Uterus (tissue), 4 donors: ENCODE results near the gene EPS15. TPM values are rescaled to one million over a fixed set of nuclear protein-coding genes. Genes with fewer than 3 reads are reported as not detected.

ENCODE experiments used
- DNase-seq, 2 donors: peaks; one replicate each; pipeline ENCODE4 v3.0.0-alpha.2; 2019 to 2020
- H3K27ac ChIP-seq, 2 donors: fragments of 200-600 bp; sonication (generic); 1 replicate in 1 of 2; 2 replicates in 1 of 2; pipeline ENCODE4 v1.5.1; 2016 to 2018
- H3K27me3 ChIP-seq, 2 donors: fragments of 200-600 bp; sonication (generic); one replicate each; pipeline ENCODE4 v1.5.1; 2018 to 2019; ENCODE audit warnings: control low read depth in 1 of 2
- H3K36me3 ChIP-seq, 2 donors: fragments of 200-600 bp; sonication (generic); one replicate each; pipeline ENCODE4 v1.5.1; 2019; ENCODE audit warnings: control low read depth in 1 of 2
- H3K4me1 ChIP-seq, 2 donors: fragments of 200-600 bp; sonication (generic); one replicate each; pipeline ENCODE4 v1.5.1; 2018 to 2019; ENCODE audit warnings: control low read depth in 1 of 2
- H3K4me3 ChIP-seq, 2 donors: fragments of 200-600 bp; sonication (generic); 1 replicate in 1 of 2; 2 replicates in 1 of 2; pipeline ENCODE4 v1.5.1; 2018 to 2019; ENCODE audit warnings: mild to moderate bottlenecking in 1 of 2
- H3K9me3 ChIP-seq, 2 donors: fragments of 200-600 bp; sonication (generic); one replicate each; pipeline ENCODE4 v1.5.1; 2019; ENCODE audit warnings: control low read depth in 1 of 2
- CTCF ChIP-seq, 4 experiments: fragments of 200-600 bp in 2 of 4; fragments of 450-650 bp in 2 of 4; sonication (generic) in 2 of 4; IDR thresholded peaks; one replicate each; pipeline ENCODE4 v1.5.1; 2016 to 2019; ENCODE audit warnings: antibody characterized with exemption in 4 of 4, mild to moderate bottlenecking in 2 of 4, moderate library complexity in 1 of 4
- POLR2A ChIP-seq, 2 donors: fragments of 450-650 bp; IDR thresholded peaks; one replicate each; pipeline ENCODE4 v1.6.1; 2016; ENCODE audit warnings: antibody characterized with exemption in 2 of 2, mild to moderate bottlenecking in 1 of 2, moderate library complexity in 1 of 2
- intact Hi-C: fragments of 100-400 bp; cut with DNase I; formaldehyde crosslinking; loops from one replicate; pipeline ENCODE4 v1.15.1; 2023; ENCODE audit warnings: low total_unique reads
- total RNA-seq, 4 donors: library from RNA; depleted of rRNA in 3 of 4; stranded (reverse); fragments of >200 nt in 3 of 4; gene quantifications; one replicate each; pipeline versions ENCODE4 v1.1.0 to v1.2.4, GENCODE V29; 2014 to 2023
- donor health status: DM: yes; HTN: yes; CAD: no.

EPS15 gene
- total RNA-seq, 4 donors from 2014 or later, result 30.7 to 133 (median 81.1) TPM

DNA sequence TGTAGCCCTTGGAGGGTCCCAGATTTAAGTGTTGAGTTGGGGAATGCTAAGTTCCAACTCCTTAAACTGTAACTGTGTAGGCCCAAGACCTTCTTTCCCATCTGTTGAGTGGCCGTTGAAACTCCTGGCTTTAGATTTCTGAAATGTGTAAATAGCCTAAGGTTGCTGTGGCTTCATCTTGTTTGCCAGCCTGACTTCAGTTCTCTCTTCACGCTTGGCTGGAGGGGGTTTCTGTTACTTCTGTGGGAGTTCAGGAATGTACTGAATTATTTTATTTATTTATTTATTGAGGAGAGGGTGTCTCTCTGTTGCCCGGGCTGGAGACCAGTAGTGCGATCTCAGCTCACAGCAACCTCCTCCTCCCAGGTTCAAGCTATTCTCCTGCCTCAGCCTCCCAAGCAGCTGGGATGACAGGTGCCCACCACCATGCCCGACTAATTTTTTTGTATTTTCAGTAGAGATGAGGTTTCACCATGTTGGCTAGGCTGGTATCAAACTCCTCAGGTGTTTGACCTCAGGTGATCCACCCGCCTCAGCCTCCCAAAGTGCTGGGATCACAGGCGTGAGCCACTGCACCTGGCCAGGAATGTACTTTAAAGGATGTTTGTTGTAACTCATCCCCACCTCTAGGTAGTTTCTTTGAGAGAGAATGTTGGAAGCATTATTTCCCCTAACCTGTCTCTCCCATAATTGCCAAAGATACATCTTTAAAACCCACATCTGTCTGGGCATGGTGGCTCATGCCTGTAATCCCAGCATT is 194.6 kb downstream of the EPS15 start:
- no peaks in the 10 kb centered on the region for H3K36me3 ChIP-seq
- intact Hi-C loops, result no loop called here

GRCh38 chr1:51323778-51324177 is 195.3 kb downstream of the EPS15 start:
- TF ChIP-seq CTCF (IDR thresholded peaks at IDR 0.05) (no peak), POLR2A (IDR thresholded peaks at IDR 0.05) (no peak)
- H3K36me3 ChIP-seq, result no peaks in the 10 kb centered on the region
- H3K27ac ChIP-seq, result no peak overlapping the region
- H3K4me3 ChIP-seq, result no peak overlapping the region
- no peaks in the 10 kb centered on the region for H3K4me1 ChIP-seq
- no peak for DNase-seq
- no peaks in the 10 kb centered on the region for H3K9me3 ChIP-seq
- intact Hi-C loops, result no loop called here
- H3K27me3 ChIP-seq, result no peaks in the 10 kb centered on the region

More for the DNA sequence above, 194.6 kb downstream of the EPS15 start:
- Histone ChIP-seq H3K27me3 (no peaks in the 10 kb centered on the region), H3K4me1 (no peaks in the 10 kb centered on the region), H3K9me3 (no peaks in the 10 kb centered on the region), H3K27ac (no peak overlapping the region), H3K4me3 (no peak overlapping the region)
- no peak for TF ChIP-seq POLR2A (IDR thresholded peaks at IDR 0.05)
- TF ChIP-seq CTCF (IDR thresholded peaks at IDR 0.05), result no peak
- DNase-seq, result no peak

- DNase-seq, result no peak
- no peaks in the 10 kb centered on the region for H3K27me3 ChIP-seq
- no peak overlapping the region for H3K27ac ChIP-seq
- no peaks in the 10 kb centered on the region for H3K36me3 ChIP-seq
- H3K4me1 ChIP-seq, result no peaks in the 10 kb centered on the region
- intact Hi-C loops, result no loop called here
- no peak overlapping the region for H3K4me3 ChIP-seq
- H3K9me3 ChIP-seq, result no peaks in the 10 kb centered on the region
- TF ChIP-seq CTCF (IDR thresholded peaks at IDR 0.05), result no peak
- no peak for TF ChIP-seq POLR2A (IDR thresholded peaks at IDR 0.05)
Observed at GRCh38 chr1:51322417-51323101, 196.5 kb downstream of the EPS15 start.

- DNase-seq, result no peak
- Histone ChIP-seq H3K27me3 (no peaks in the 10 kb centered on the region), H3K4me3 (no peak overlapping the region), H3K9me3 (no peaks in the 10 kb centered on the region), H3K27ac (no peak overlapping the region), H3K4me1 (no peaks in the 10 kb centered on the region), H3K36me3 (no peaks in the 10 kb centered on the region)
- intact Hi-C loops, result no loop called here
- TF ChIP-seq CTCF (IDR thresholded peaks at IDR 0.05) (no peak), POLR2A (IDR thresholded peaks at IDR 0.05) (no peak)
Observed at GRCh38 chr1:51321924-51322280, 197.2 kb downstream of the EPS15 start.
